GM21447 (cell line): ENCODE measurements around the gene CACNA1C.

ENCODE experiments used
- ATAC-seq: cut with Tn5 transposase; IDR thresholded peaks from one replicate; pipeline ENCODE4 v1.9.1; 2021; ENCODE audit not compliant: unreplicated experiment

The CACNA1C gene

GRCh38 chr12:2311020-2311778, 258.4 kb downstream of the CACNA1C start:
- ATAC-seq = no peak

GRCh38 chr12:2312175-2312574, 259.4 kb downstream of the CACNA1C start:
- ATAC-seq = no peak

GRCh38 chr12:2312770-2313169, 260.0 kb downstream of the CACNA1C start:
- no peak for ATAC-seq

GRCh38 chr12:2314492-2314891, 261.7 kb downstream of the CACNA1C start:
- no peak for ATAC-seq

GRCh38 chr12:2317772-2318171, 265.0 kb downstream of the CACNA1C start:
- ATAC-seq = no peak

- no peak for ATAC-seq
Measured at GRCh38 chr12:2318286-2318685, 265.5 kb downstream of the CACNA1C start.

GRCh38 chr12:2319136-2319535, 266.3 kb downstream of the CACNA1C start:
- no peak for ATAC-seq

GRCh38 chr12:2319737-2320506, 267.1 kb downstream of the CACNA1C start:
- no peak for ATAC-seq

GRCh38 chr12:2320841-2321240, 268.1 kb downstream of the CACNA1C start:
- ATAC-seq = no peak

- no peak for ATAC-seq
Measured at GRCh38 chr12:2322554-2323120, 269.9 kb downstream of the CACNA1C start.

- no peak for ATAC-seq
Measured at GRCh38 chr12:2323532-2324255, 270.9 kb downstream of the CACNA1C start.

GRCh38 chr12:2324387-2324786, 271.6 kb downstream of the CACNA1C start:
- ATAC-seq = no peak

GRCh38 chr12:2325519-2325918, 272.7 kb downstream of the CACNA1C start:
- ATAC-seq = no peak

- no peak for ATAC-seq
Measured at GRCh38 chr12:2326470-2326869, 273.7 kb downstream of the CACNA1C start.

GRCh38 chr12:2328661-2329060, 275.9 kb downstream of the CACNA1C start:
- ATAC-seq = no peak

- ATAC-seq = no peak
Measured at GRCh38 chr12:2329661-2330210, 276.9 kb downstream of the CACNA1C start.

GRCh38 chr12:2332236-2332635, 279.4 kb downstream of the CACNA1C start:
- ATAC-seq = no peak

- no peak for ATAC-seq
Measured at GRCh38 chr12:2332947-2333346, 280.2 kb downstream of the CACNA1C start.

GRCh38 chr12:2333491-2334195, 280.9 kb downstream of the CACNA1C start:
- ATAC-seq = no peak

GRCh38 chr12:2334271-2334670, 281.5 kb downstream of the CACNA1C start:
- ATAC-seq = no peak
